Measurements from ENCODE around the gene RUNX2. TPM values are rescaled to one million over a fixed set of nuclear protein-coding genes. Genes with fewer than 3 reads are reported as not detected.
A peak's percentile ranks its signal among the peaks of the same experiment; 100 is the strongest.

RUNX2 gene
- polyA plus RNA-seq, 1 of the 3 experiments (the other 2 are of a cell fraction): 4.4 TPM

DNA sequence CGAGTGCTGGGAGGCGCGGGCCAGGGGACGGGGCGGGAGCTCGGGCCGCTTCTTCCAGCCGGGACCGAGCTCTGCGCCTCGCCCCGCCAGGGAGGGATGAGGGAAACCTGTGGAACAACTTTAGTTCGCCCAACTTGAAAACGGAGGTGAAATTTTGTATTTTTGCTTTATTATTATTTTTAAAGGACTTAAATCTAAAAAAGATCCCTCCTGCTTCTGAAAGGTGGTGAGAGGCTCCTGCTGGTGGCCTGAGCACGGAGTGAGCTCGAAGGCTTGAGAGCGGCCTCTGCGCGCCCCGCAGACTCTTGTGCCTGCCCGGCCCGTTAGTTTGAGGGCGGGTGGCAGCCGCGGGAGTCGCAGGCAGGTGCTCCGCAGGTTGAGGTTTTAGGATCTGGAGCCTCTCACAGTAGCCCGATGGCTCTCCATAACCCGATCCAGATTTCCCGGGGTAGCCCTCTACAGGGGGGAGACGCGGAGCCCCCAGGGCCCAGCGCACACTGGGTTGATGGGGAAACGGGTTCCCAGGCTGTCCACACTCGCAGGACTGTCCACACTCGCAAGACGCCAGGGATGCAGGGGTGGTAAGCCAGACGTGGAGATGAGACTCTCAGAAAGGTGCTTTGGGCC, 95.8 kb downstream of the RUNX2 start:
- POLR2A ChIA-PET: no interaction called here
- H3K9me2 ChIP-seq: 0 out of 2 replicates have a peak, but pooled peaks cover 3% of the 10 kb centered on the region
- peak overlapping the region; percentile 61 to 89 for H3K4me3 ChIP-seq (ENCODE audit: low read depth in 2 of 2, low read length in 1 of 2)
- H3K4me2 ChIP-seq: peak overlapping the region; percentile 93
- TF ChIP-seq, protein P1, sequence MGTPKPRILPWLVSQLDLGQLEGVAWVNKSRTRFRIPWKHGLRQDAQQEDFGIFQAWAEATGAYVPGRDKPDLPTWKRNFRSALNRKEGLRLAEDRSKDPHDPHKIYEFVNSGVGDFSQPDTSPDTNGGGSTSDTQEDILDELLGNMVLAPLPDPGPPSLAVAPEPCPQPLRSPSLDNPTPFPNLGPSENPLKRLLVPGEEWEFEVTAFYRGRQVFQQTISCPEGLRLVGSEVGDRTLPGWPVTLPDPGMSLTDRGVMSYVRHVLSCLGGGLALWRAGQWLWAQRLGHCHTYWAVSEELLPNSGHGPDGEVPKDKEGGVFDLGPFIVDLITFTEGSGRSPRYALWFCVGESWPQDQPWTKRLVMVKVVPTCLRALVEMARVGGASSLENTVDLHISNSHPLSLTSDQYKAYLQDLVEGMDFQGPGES (IDR thresholded peaks at IDR 0.05; ENCODE audit: low read depth, low read length): no peak
- TF ChIP-seq ZBTB33 (IDR thresholded peaks at IDR 0.05; ENCODE audit: borderline replicate concordance, low read depth): no peak
- no peak for TF ChIP-seq EP300 (IDR thresholded peaks at IDR 0.05; ENCODE audit: borderline replicate concordance in 1 of 2, low read depth in 1 of 2, low read length in 1 of 2)
- TF ChIP-seq MEF2A (IDR thresholded peaks at IDR 0.05; ENCODE audit: borderline replicate concordance, low read depth): no peak
- H3K27me3 ChIP-seq (ENCODE audit: insufficient read depth): no peaks in the 10 kb centered on the region
- peak overlapping the region; percentile 78 for H3K9ac ChIP-seq
- WGBS (ENCODE audit: low lambda C conversion rate): 24% methylated on average over 12 of the region's 38 CpGs
- H3F3A ChIP-seq (replicated peaks; ENCODE audit: insufficient read depth): peaks cover 10% of the 10 kb centered on the region
- DNase-seq: peak; percentile 16
- H4K20me1 ChIP-seq (ENCODE audit: insufficient read depth): no peaks in the 10 kb centered on the region
- no peaks in the 10 kb centered on the region for H3K9me3 ChIP-seq
- peaks cover 7 to 25% of the 10 kb centered on the region in 2 experiments; a peak in 2 of 4 replicates for H3K4me1 ChIP-seq (ENCODE audit: control insufficient read depth in 1 of 2, insufficient read depth in 2 of 2, low read depth in 1 of 2, low read length in 1 of 2)
- no peaks in the 10 kb centered on the region for H3K36me3 ChIP-seq (replicated peaks in 1 of 2; ENCODE audit: control insufficient read depth in 1 of 2, insufficient read depth in 2 of 2, low read length in 1 of 2)
- CTCF ChIA-PET: no interaction called here
- H2AFZ ChIP-seq (ENCODE audit: low read depth): peak overlapping the region; percentile 85
- H3K79me2 ChIP-seq (ENCODE audit: insufficient read depth): peaks cover 46% of the 10 kb centered on the region
- peak overlapping the region in 1 of 2 experiments; percentile 48; a peak in 2 of 4 replicates for H3K27ac ChIP-seq (ENCODE audit: low read depth in 2 of 2, low read length in 1 of 2)

- Histone ChIP-seq H3K4me3 (ENCODE audit: low read depth in 2 of 2, low read length in 1 of 2) (peak overlapping the region; percentile 61 to 89; a peak in 3 of 4 replicates), H3K9ac (peak overlapping the region; percentile 78; the same call in 1 of the 2 replicates), H3K79me2 (ENCODE audit: insufficient read depth) (peaks cover 46% of the 10 kb centered on the region), H3K27me3 (ENCODE audit: insufficient read depth) (no peaks in the 10 kb centered on the region), H3K9me3 (no peaks in the 10 kb centered on the region), H2AFZ (ENCODE audit: low read depth) (no peak overlapping the region), H3K36me3 (replicated peaks in 1 of 2; ENCODE audit: control insufficient read depth in 1 of 2, insufficient read depth in 2 of 2, low read length in 1 of 2) (no peaks in the 10 kb centered on the region), H3K4me1 (ENCODE audit: control insufficient read depth in 1 of 2, insufficient read depth in 2 of 2, low read depth in 1 of 2, low read length in 1 of 2) (peaks cover 7 to 25% of the 10 kb centered on the region in 2 experiments; a peak in 2 of 4 replicates), H3K4me2 (peak overlapping the region; percentile 93), H4K20me1 (ENCODE audit: insufficient read depth) (no peaks in the 10 kb centered on the region), H3K27ac (ENCODE audit: low read depth in 2 of 2, low read length in 1 of 2) (peak overlapping the region in 1 of 2 experiments; percentile 48; a peak in 2 of 4 replicates), H3F3A (replicated peaks; ENCODE audit: insufficient read depth) (peaks cover 11% of the 10 kb centered on the region), H3K9me2 (0 out of 2 replicates have a peak, but pooled peaks cover 3% of the 10 kb centered on the region)
- 32% methylated on average over 6 of the region's 6 CpGs for WGBS (ENCODE audit: low lambda C conversion rate)
- ChIA-PET POLR2A (no interaction called here), CTCF (no interaction called here)
- no peak for DNase-seq
- TF ChIP-seq PBX3 (IDR thresholded peaks at IDR 0.05) (no peak), REST (IDR thresholded peaks at IDR 0.05; ENCODE audit: low read depth, low read length) (no peak), MAX (IDR thresholded peaks at IDR 0.05; ENCODE audit: low read depth) (no peak), EP300 (IDR thresholded peaks at IDR 0.05; ENCODE audit: borderline replicate concordance in 1 of 2, low read depth in 1 of 2, low read length in 1 of 2) (no peak), RXRA (IDR thresholded peaks at IDR 0.05; ENCODE audit: borderline replicate concordance, low read depth) (no peak), GATA2 (CRISPR knock-in tag; IDR thresholded peaks at IDR 0.05) (no peak), RCOR1 (IDR thresholded peaks at IDR 0.05; ENCODE audit: low read length) (no peak), FOXJ3 (CRISPR knock-in tag; IDR thresholded peaks at IDR 0.05) (no peak), TEAD4 (IDR thresholded peaks at IDR 0.05; ENCODE audit: borderline replicate concordance, insufficient read depth) (no peak), NRF1 (IDR thresholded peaks at IDR 0.05; ENCODE audit: low read depth, low read length) (no peak), FOXM1 (IDR thresholded peaks at IDR 0.05; ENCODE audit: low read depth) (no peak), ELF1 (IDR thresholded peaks at IDR 0.05) (no peak), MEF2A (IDR thresholded peaks at IDR 0.05; ENCODE audit: borderline replicate concordance, low read depth) (no peak), SMC3 (IDR thresholded peaks at IDR 0.05; ENCODE audit: low read depth, low read length) (no peak)
- TF ChIP-seq, protein P2, sequence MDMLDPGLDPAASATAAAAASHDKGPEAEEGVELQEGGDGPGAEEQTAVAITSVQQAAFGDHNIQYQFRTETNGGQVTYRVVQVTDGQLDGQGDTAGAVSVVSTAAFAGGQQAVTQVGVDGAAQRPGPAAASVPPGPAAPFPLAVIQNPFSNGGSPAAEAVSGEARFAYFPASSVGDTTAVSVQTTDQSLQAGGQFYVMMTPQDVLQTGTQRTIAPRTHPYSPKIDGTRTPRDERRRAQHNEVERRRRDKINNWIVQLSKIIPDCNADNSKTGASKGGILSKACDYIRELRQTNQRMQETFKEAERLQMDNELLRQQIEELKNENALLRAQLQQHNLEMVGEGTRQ (IDR thresholded peaks at IDR 0.05; ENCODE audit: borderline replicate concordance, low read depth, low read length): no peak
Observed at GRCh38 chr6:45424451-45424861, 96.3 kb downstream of the RUNX2 start.
